Gastroesophageal sphincter (tissue), 4 donors: ENCODE data around the gene NLGN4X. TPM values are rescaled to one million over a fixed set of nuclear protein-coding genes. Genes with fewer than 3 reads are reported as not detected.

Source experiments
- ATAC-seq: fragments of 150-250 bp; one replicate; pipeline ENCODE4 v1.9.1; 2016; ENCODE audit warnings: mild to moderate bottlenecking, moderate library complexity
- H3K27ac ChIP-seq, 4 donors: fragments of 200-600 bp; sonication (generic) in 3 of 4; 1 replicate in 3 of 4; 2 replicates in 1 of 4; pipeline ENCODE4 v1.5.1; 2016 to 2019
- H3K27me3 ChIP-seq: fragments of 200-600 bp; sonication (generic); one replicate; pipeline ENCODE4 v1.5.1; 2019
- H3K36me3 ChIP-seq, 2 donors: fragments of 200-600 bp; sonication (generic); one replicate each; pipeline ENCODE4 v1.5.1; 2019; ENCODE audit warnings: control low read depth in 1 of 2
- H3K4me1 ChIP-seq, 3 donors: fragments of 200-600 bp; sonication (generic); 1 replicate in 2 of 3; 2 replicates in 1 of 3; pipeline ENCODE4 v1.5.1; 2016 to 2019; ENCODE audit warnings: control low read depth in 2 of 3
- H3K4me3 ChIP-seq, 2 donors: fragments of 200-600 bp; sonication (generic); one replicate each; pipeline ENCODE4 v1.5.1; 2019; ENCODE audit warnings: mild to moderate bottlenecking in 1 of 2, moderate library complexity in 1 of 2
- H3K9me3 ChIP-seq, 3 donors: fragments of 200-600 bp; sonication (generic); one replicate each; pipeline ENCODE4 v1.5.1; 2017 to 2019; ENCODE audit warnings: control low read depth in 2 of 3
- EP300 ChIP-seq: sonication (generic); formaldehyde crosslinking; IDR thresholded peaks from one replicate; pipeline ENCODE4 v1.6.1; 2017; ENCODE audit warnings: antibody characterized with exemption, mild to moderate bottlenecking
- POLR2A ChIP-seq, 2 donors: fragments of 450-650 bp; IDR thresholded peaks; one replicate each; pipeline ENCODE4 v1.6.1; 2017; ENCODE audit warnings: antibody characterized with exemption in 2 of 2, mild to moderate bottlenecking in 2 of 2, moderate library complexity in 1 of 2
- POLR2AphosphoS5 ChIP-seq: sonication (generic); formaldehyde crosslinking; IDR thresholded peaks from one replicate; pipeline ENCODE4 v1.6.1; 2017; ENCODE audit warnings: antibody characterized with exemption
- WGBS, 2 donors: methylation state at CpG; one replicate each; pipeline ENCODE4 v1.1.5; 2018; ENCODE audit warnings: low coverage in 1 of 2; 5-methylcytosine and 5-hydroxymethylcytosine counted together
- total RNA-seq, 4 donors: library from RNA; depleted of rRNA; stranded (reverse); fragments of >200 nt; gene quantifications; one replicate each; pipeline ENCODE4 v1.1.0, GENCODE V29; 2016
- TF ChIP-seq, protein P1 (sequence below), 4 experiments: fragments of 200-600 bp in 2 of 4; fragments of 450-650 bp in 2 of 4; sonication (generic) in 1 of 4; IDR thresholded peaks; one replicate each; pipeline ENCODE4 v1.5.1; 2017 to 2019; ENCODE audit warnings: antibody characterized with exemption in 4 of 4, mild to moderate bottlenecking in 2 of 4, moderate library complexity in 2 of 4

Gene NLGN4X
- total RNA-seq, 4 donors from 2014 or later, result 2.0 to 6.7 (median 4.7) TPM

DNA sequence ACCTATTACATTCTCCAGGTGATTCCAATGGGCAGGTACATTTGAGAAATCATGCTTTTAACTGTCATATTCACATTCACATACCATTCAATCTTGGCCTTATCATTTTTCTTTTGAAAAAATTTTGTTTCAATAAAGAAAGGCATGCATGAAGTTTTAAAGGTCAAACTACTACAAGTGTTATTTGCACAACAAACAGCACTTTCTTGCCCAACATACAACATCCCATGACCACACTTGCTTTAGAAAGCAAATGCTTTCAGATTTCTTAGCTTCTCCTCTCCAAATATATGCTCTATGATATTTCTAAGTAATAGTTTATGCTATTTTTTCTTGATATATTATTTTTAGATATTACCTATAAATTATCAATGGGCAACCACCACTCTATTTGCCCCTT lies 58.2 kb downstream of the NLGN4X start:
- Histone ChIP-seq H3K27me3 (no peaks in the 10 kb centered on the region), H3K36me3 (no peaks in the 10 kb centered on the region), H3K4me1 (no peaks in the 10 kb centered on the region), H3K27ac (no peak overlapping the region), H3K4me3 (no peak overlapping the region), H3K9me3 (no peaks in the 10 kb centered on the region)
- ATAC-seq, result no peak
- no peak for TF ChIP-seq EP300
- TF ChIP-seq POLR2A (IDR thresholded peaks at IDR 0.05), result no peak
- TF ChIP-seq, protein P1, sequence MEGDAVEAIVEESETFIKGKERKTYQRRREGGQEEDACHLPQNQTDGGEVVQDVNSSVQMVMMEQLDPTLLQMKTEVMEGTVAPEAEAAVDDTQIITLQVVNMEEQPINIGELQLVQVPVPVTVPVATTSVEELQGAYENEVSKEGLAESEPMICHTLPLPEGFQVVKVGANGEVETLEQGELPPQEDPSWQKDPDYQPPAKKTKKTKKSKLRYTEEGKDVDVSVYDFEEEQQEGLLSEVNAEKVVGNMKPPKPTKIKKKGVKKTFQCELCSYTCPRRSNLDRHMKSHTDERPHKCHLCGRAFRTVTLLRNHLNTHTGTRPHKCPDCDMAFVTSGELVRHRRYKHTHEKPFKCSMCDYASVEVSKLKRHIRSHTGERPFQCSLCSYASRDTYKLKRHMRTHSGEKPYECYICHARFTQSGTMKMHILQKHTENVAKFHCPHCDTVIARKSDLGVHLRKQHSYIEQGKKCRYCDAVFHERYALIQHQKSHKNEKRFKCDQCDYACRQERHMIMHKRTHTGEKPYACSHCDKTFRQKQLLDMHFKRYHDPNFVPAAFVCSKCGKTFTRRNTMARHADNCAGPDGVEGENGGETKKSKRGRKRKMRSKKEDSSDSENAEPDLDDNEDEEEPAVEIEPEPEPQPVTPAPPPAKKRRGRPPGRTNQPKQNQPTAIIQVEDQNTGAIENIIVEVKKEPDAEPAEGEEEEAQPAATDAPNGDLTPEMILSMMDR (IDR thresholded peaks at IDR 0.05), result no peak
- no peak for TF ChIP-seq POLR2AphosphoS5

DNA sequence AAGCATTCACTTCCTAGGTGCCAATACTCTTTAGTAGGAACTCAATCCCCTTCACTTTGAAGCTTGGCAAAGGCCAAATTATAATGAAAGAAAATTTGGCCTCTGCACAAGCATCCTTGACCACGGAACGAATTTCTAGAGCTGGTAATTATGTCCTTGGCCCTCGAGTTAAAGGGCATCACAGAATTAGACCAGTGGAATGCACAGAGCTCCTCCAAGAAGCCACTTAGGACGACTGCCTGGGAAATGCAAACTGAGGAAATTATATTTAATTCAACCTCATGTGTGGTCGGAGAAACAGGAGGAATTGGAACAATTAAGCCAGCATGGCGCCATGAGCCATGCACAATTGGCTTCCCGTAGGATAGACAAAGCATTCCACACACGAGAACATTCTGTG lies 59.3 kb downstream of the NLGN4X start:
- H3K36me3 ChIP-seq, result no peaks in the 10 kb centered on the region
- no peaks in the 10 kb centered on the region for H3K9me3 ChIP-seq
- H3K27ac ChIP-seq, result no peak overlapping the region
- H3K4me3 ChIP-seq, result no peak overlapping the region
- WGBS, 2 donors, result 75 to 82% methylated on average over 3 to 8 of the region's 8 CpGs
- ATAC-seq, result no peak
- TF ChIP-seq POLR2AphosphoS5, result no peak
- no peak for TF ChIP-seq EP300
- TF ChIP-seq POLR2A (IDR thresholded peaks at IDR 0.05), result no peak
- TF ChIP-seq, protein P1 (IDR thresholded peaks at IDR 0.05), result no peak
- no peaks in the 10 kb centered on the region for H3K4me1 ChIP-seq
- H3K27me3 ChIP-seq, result no peaks in the 10 kb centered on the region

DNA sequence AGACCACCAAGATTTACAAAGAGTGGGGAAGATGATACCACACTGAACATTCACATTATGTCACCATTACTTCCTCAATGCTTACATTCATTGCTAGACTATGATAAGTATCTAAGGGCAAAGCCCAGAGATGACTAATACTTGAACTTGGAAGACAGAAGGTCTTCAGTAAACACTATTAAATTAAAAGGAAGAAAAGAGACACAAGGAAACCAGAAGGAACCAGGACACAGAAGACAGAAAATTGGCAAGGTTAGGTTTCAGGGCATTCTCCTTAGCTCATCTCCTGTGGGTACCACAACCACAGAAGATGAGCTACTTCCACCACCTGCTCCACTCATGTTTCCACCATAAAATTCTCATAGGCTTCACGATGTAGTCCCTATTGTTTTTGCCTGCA lies 64.9 kb downstream of the NLGN4X start:
- Histone ChIP-seq H3K27ac (no peak overlapping the region), H3K4me3 (no peak overlapping the region), H3K36me3 (no peaks in the 10 kb centered on the region), H3K4me1 (no peaks in the 10 kb centered on the region), H3K9me3 (no peaks in the 10 kb centered on the region), H3K27me3 (no peaks in the 10 kb centered on the region)
- 63 to 75% methylated on average over 1 of the region's 1 CpG for WGBS, 2 donors
- no peak for ATAC-seq
- no peak for TF ChIP-seq POLR2AphosphoS5
- TF ChIP-seq EP300, result no peak
- TF ChIP-seq POLR2A (IDR thresholded peaks at IDR 0.05), result no peak
- TF ChIP-seq, protein P1 (IDR thresholded peaks at IDR 0.05), result no peak

DNA sequence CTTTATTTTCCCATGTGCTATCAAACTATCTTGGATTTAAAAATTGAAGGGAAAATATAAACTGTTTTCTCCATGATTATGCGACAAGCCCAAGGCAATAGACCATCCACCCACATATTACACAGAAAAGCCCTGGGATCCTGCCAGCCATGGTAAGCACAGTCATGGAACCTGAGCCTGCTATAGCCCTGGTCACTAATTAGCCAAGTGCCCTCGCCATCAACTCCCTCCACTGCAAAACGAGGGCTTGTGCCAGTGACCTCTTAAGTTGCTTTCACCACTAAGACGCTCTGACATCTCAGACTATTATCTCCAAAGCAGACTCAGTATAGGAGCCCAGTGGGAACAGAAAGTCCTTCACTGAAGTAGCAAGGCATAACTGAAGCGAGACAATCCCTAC lies 69.2 kb downstream of the NLGN4X start:
- no peak for TF ChIP-seq POLR2A (IDR thresholded peaks at IDR 0.05)
- TF ChIP-seq EP300, result no peak
- no peak for TF ChIP-seq POLR2AphosphoS5
- TF ChIP-seq, protein P1 (IDR thresholded peaks at IDR 0.05), result no peak
- H3K27ac ChIP-seq, result no peak overlapping the region
- H3K4me1 ChIP-seq, result no peaks in the 10 kb centered on the region
- H3K27me3 ChIP-seq, result no peaks in the 10 kb centered on the region
- no peak overlapping the region for H3K4me3 ChIP-seq
- no peaks in the 10 kb centered on the region for H3K9me3 ChIP-seq
- H3K36me3 ChIP-seq, result no peaks in the 10 kb centered on the region
- ATAC-seq, result no peak
- 41 to 89% methylated on average over 2 to 4 of the region's 5 CpGs for WGBS, 2 donors

DNA sequence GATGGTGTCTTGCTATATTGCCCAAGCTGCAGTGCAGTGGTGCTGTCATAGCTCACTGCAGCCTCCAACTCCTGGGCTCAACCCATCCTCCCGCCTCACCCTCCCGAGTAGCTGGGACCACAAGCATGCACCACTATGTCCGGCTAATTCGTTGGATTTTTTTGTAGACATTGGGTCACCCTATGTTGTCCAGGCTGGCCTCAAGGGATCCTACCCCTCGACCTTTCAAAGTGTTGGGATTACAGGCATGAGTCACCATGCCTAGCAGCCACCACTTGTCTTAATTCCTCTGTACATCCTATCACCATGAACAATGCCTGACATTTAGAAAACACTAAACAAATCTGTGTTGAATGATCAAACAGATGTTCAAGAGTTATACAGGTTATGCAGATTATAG lies 76.7 kb downstream of the NLGN4X start:
- no peak overlapping the region for H3K27ac ChIP-seq
- no peaks in the 10 kb centered on the region for H3K27me3 ChIP-seq
- TF ChIP-seq POLR2AphosphoS5 (no peak), POLR2A (IDR thresholded peaks at IDR 0.05) (no peak)
- TF ChIP-seq, protein P1 (IDR thresholded peaks at IDR 0.05), result no peak
- WGBS, 2 donors, result 72 to 83% methylated on average over 1 to 2 of the region's 5 CpGs
- H3K4me3 ChIP-seq, result no peak overlapping the region
- no peaks in the 10 kb centered on the region for H3K9me3 ChIP-seq
- no peaks in the 10 kb centered on the region for H3K36me3 ChIP-seq
- H3K4me1 ChIP-seq, result no peaks in the 10 kb centered on the region
- ATAC-seq, result no peak
